ENCODE measurements around the gene EEFSEC. TPM values are rescaled to one million over a fixed set of nuclear protein-coding genes. Genes with fewer than 3 reads are reported as not detected.

The EEFSEC gene
- total and polyA plus RNA-seq, 2 of the 4 experiments (the other 2 are of a cell fraction) = 4.5 to 9.3 TPM

- dilution Hi-C loops (cut with HindIII; ENCODE audit: low sequenced_read_pairs, unreplicated experiment) = no loop called here
- WGBS, 2 experiments (ENCODE audit: extremely low coverage in 2 of 2, insufficient read length in 1 of 2) = 94% methylated on average over 2 of the region's 2 CpGs; no CpG with 5 or more reads in 1 of the 2 experiments
- Histone ChIP-seq H3K27me3 (ENCODE audit: control insufficient read depth, insufficient read depth, low read length) (no peaks in the 10 kb centered on the region), H2AK5ac (ENCODE audit: low read depth, low read length) (no peak overlapping the region), H3K18ac (ENCODE audit: low read depth, low read length) (no peak overlapping the region), H3K4me2 (ENCODE audit: low read depth, low read length) (no peak overlapping the region), H2BK120ac (ENCODE audit: low read depth, low read length) (no peak overlapping the region), H3K36me3 (ENCODE audit: control insufficient read depth, insufficient read depth, low read length) (no peaks in the 10 kb centered on the region), H3K4me3 (ENCODE audit: insufficient read depth, low read depth, low read length) (no peak overlapping the region), H2AK9ac (replicated peaks; ENCODE audit: low read depth, low read length, poor library complexity) (peak overlapping the region; percentile 35), H2AFZ (replicated peaks; ENCODE audit: low read length, poor library complexity) (no peak overlapping the region), H4K20me1 (ENCODE audit: insufficient read depth, low read length) (no peaks in the 10 kb centered on the region), H3K4ac (ENCODE audit: low read depth, low read length) (no peak overlapping the region), H3K9me3 (ENCODE audit: control insufficient read depth, insufficient read depth, low read length) (no peaks in the 10 kb centered on the region), H3K79me1 (ENCODE audit: low read depth in 1 of 2, low read length in 2 of 2) (peaks cover 8 to 20% of the 10 kb centered on the region in 2 experiments; a peak in 3 of 4 replicates), H4K5ac (ENCODE audit: low read depth, low read length) (no peak overlapping the region), H3K56ac (ENCODE audit: extremely low read depth, insufficient read depth, low read length) (no peak overlapping the region), H3K9ac (ENCODE audit: low read depth, low read length) (no peak overlapping the region), H3K23ac (ENCODE audit: low read depth, low read length) (no peak overlapping the region), H2BK20ac (ENCODE audit: low read depth, low read length) (no peak overlapping the region), H4K8ac (ENCODE audit: low read depth in 2 of 2, low read length in 2 of 2) (no peak overlapping the region), H3K9me1 (ENCODE audit: insufficient read depth, low read length) (0 out of 2 replicates have a peak, but pooled peaks cover 3% of the 10 kb centered on the region), H4K91ac (ENCODE audit: insufficient read depth, low read depth, low read length) (no peak overlapping the region), H3K14ac (replicated peaks; ENCODE audit: low read depth, low read length) (no peak overlapping the region), H2BK5ac (ENCODE audit: low read depth, low read length, poor library complexity, severe bottlenecking) (no peak overlapping the region), H3K27ac (ENCODE audit: insufficient read depth, low read length) (no peak overlapping the region), H3K4me1 (ENCODE audit: control insufficient read depth, insufficient read depth, low read length) (peaks cover 2% of the 10 kb centered on the region; the same call in 1 of the 2 replicates), H2BK15ac (ENCODE audit: low read depth, low read length) (no peak overlapping the region)
- CTCF ChIA-PET = no interaction called here
- intact Hi-C loops (cut with micrococcal nuclease) = no loop called here
- in situ Hi-C loops (cut with MboI; ENCODE audit: low sequenced_read_pairs) = no loop called here
- no peak for ATAC-seq (ENCODE audit: low read depth)
- TF ChIP-seq, protein P1, sequence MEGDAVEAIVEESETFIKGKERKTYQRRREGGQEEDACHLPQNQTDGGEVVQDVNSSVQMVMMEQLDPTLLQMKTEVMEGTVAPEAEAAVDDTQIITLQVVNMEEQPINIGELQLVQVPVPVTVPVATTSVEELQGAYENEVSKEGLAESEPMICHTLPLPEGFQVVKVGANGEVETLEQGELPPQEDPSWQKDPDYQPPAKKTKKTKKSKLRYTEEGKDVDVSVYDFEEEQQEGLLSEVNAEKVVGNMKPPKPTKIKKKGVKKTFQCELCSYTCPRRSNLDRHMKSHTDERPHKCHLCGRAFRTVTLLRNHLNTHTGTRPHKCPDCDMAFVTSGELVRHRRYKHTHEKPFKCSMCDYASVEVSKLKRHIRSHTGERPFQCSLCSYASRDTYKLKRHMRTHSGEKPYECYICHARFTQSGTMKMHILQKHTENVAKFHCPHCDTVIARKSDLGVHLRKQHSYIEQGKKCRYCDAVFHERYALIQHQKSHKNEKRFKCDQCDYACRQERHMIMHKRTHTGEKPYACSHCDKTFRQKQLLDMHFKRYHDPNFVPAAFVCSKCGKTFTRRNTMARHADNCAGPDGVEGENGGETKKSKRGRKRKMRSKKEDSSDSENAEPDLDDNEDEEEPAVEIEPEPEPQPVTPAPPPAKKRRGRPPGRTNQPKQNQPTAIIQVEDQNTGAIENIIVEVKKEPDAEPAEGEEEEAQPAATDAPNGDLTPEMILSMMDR (conservative IDR thresholded peaks at IDR 0.05; ENCODE audit: low read depth, low read length) = no peak
- TF ChIP-seq FOS (IDR thresholded peaks at IDR 0.05; ENCODE audit: low read depth, low read length) (no peak), CEBPB (IDR thresholded peaks at IDR 0.05; ENCODE audit: low read depth, low read length) (no peak), BHLHE40 (IDR thresholded peaks at IDR 0.05; ENCODE audit: low read depth, low read length) (no peak), RCOR1 (IDR thresholded peaks at IDR 0.05; ENCODE audit: insufficient replicate concordance, low read length) (no peak), RFX5 (IDR thresholded peaks at IDR 0.05; ENCODE audit: low read depth, low read length) (no peak), CHD1 (IDR thresholded peaks at IDR 0.05; ENCODE audit: low read depth, low read length) (no peak), MXI1 (IDR thresholded peaks at IDR 0.05; ENCODE audit: borderline replicate concordance, low read depth, low read length) (no peak), MAFK (IDR thresholded peaks at IDR 0.05; ENCODE audit: low read depth, low read length) (no peak), SMC3 (IDR thresholded peaks at IDR 0.05; ENCODE audit: low read depth, low read length) (no peak), RAD21 (IDR thresholded peaks at IDR 0.05; ENCODE audit: low read length) (no peak), NFE2L2 (IDR thresholded peaks at IDR 0.05; ENCODE audit: low read depth, low read length) (no peak), USF2 (IDR thresholded peaks at IDR 0.05; ENCODE audit: low read depth, low read length) (no peak)
- no peak for DNase-seq
- POLR2A ChIA-PET (ENCODE audit: unreplicated experiment) = no interaction called here
- BruUV-seq (replicated peaks) = no TSS peak
Measured at GRCh38 chr3:128180436-128180835, 27.2 kb downstream of the EEFSEC start.
